Activated CD4-positive, alpha-beta T cell treated with anti-CD3 and anti-CD28 coated beads, Interleukin-2, amount 50 U/mL, for 16 hours (primary cell): ENCODE measurements around the gene GPR3.
"Not testable (repeated sequence)": the region's sequence is repeated elsewhere in the genome, so short reads cannot be mapped to it uniquely, and the experiment has no call there.

Source experiments
- DNase-seq: peaks from one replicate; pipeline ENCODE4 v3.0.0-alpha.2; 2020

Gene GPR3

GRCh38 chr1:27402349-27402754 is 9.9 kb downstream of the GPR3 start:
- DNase-seq, result no peak

- peak; percentile 20 for DNase-seq
Measured at GRCh38 chr1:27403065-27403726, 10.8 kb downstream of the GPR3 start.

GRCh38 chr1:27403931-27404330 is 11.5 kb downstream of the GPR3 start:
- no peak for DNase-seq

- DNase-seq, result no peak
Measured at GRCh38 chr1:27405074-27405473, 12.7 kb downstream of the GPR3 start.

- not testable (repeated sequence) for DNase-seq
Measured at GRCh38 chr1:27405598-27406361, 13.4 kb downstream of the GPR3 start.

- no peak for DNase-seq
Measured at GRCh38 chr1:27406362-27406680, 13.9 kb downstream of the GPR3 start.

GRCh38 chr1:27406791-27407190 is 14.4 kb downstream of the GPR3 start:
- not testable (repeated sequence) for DNase-seq

- DNase-seq, result no peak
Measured at GRCh38 chr1:27408151-27408550, 15.7 kb downstream of the GPR3 start.

- DNase-seq, result no peak
Measured at GRCh38 chr1:27409669-27410068, 17.2 kb downstream of the GPR3 start.

GRCh38 chr1:27410709-27411108 is 18.3 kb downstream of the GPR3 start:
- DNase-seq, result no peak

- no peak for DNase-seq
Measured at GRCh38 chr1:27412502-27412901, 20.1 kb downstream of the GPR3 start.

GRCh38 chr1:27413004-27413403 is 20.6 kb downstream of the GPR3 start:
- DNase-seq, result no peak

GRCh38 chr1:27414091-27414490 is 21.7 kb downstream of the GPR3 start:
- DNase-seq, result no peak

- DNase-seq, result peak; percentile 81
Measured at GRCh38 chr1:27416387-27417111, 24.1 kb downstream of the GPR3 start.

- no peak for DNase-seq
Measured at GRCh38 chr1:27417713-27418112, 25.3 kb downstream of the GPR3 start.

GRCh38 chr1:27418326-27419185 is 26.1 kb downstream of the GPR3 start:
- DNase-seq, result peak; percentile 90

GRCh38 chr1:27423709-27424108 is 31.3 kb downstream of the GPR3 start:
- no peak for DNase-seq

- DNase-seq, result no peak
Measured at GRCh38 chr1:27427329-27427728, 34.9 kb downstream of the GPR3 start.

GRCh38 chr1:27427816-27428315 is 35.4 kb downstream of the GPR3 start:
- DNase-seq, result no peak

GRCh38 chr1:27428316-27429028 is 36.0 kb downstream of the GPR3 start:
- DNase-seq, result no peak

GRCh38 chr1:27429029-27429425 is 36.6 kb downstream of the GPR3 start:
- no peak for DNase-seq
